HG03060 (cell line): Measurements from ENCODE around the gene WDR88.
"Not testable (repeated sequence)": the region's sequence is repeated elsewhere in the genome, so short reads cannot be mapped to it uniquely, and the experiment has no call there.

Experiments used
- ATAC-seq: cut with Tn5 transposase; IDR thresholded peaks from one replicate; pipeline ENCODE4 v1.9.1; 2021; ENCODE audit warnings: low read depth, moderate number of reproducible peaks; ENCODE audit not compliant: unreplicated experiment

The WDR88 gene

DNA sequence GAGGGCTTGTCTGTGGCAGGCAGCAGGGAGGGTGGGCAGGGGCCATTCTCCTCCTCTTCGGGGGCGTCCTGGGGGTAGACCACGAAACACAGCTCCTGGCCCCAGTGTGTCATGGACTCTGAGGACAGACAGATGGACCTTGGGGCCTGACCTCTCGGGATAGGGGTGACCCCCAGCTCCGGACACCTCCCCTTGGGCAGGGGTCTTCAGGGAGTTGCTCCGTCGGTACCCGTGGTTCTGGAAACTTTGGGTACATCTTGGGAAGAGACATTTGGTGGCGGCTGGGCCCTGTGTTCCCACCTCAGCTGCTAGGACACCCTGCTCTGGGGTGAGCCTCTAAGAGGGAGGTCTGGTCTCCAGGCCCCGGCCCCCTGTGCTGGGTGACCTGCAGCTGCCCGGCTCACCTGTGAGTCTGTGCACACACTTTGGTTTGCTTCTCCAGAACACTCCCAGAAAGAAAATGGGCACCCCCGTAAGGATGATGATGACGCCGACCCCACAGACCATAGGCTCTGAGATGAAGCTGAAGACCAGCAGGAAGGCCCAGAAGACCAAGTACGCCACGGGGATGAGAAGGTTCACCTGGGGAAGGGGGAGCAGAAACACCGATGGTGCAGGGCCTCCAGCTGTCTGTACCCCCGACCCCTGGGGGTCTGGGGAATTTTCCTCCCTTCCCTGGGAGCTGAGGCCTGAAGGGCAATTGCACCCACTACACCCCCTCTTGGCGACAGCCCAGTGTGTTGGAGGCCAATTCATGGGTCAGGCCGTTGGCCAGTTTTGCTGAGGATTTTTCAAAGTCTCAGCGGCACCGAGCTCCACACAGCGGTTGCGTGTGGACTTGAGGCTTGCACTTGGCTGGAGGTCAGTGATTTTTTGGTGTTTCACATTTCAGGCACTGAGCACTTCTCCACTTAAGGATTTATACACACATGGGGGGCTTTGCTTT is 77.3 kb downstream of the WDR88 start:
- no peak for ATAC-seq

DNA sequence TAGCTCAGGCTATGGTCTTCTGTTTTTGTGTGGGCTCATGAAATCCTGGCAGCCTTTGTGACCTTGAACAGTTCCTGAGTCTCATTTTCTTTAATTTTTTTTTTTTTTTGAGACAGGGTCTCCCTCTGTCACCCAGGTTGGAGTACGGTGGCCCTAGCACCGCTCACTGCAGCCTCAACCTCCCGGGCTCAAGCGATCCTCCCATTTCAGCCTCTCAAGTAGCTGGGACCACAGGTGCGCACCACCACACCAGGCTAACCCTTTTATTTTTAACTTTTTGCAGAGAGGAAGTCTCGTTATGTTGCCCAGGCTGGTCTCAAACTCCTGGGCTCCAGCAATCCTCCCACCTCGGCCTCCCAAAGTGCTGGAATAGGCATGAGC is 77.9 kb downstream of the WDR88 start:
- ATAC-seq = not testable (repeated sequence)

DNA sequence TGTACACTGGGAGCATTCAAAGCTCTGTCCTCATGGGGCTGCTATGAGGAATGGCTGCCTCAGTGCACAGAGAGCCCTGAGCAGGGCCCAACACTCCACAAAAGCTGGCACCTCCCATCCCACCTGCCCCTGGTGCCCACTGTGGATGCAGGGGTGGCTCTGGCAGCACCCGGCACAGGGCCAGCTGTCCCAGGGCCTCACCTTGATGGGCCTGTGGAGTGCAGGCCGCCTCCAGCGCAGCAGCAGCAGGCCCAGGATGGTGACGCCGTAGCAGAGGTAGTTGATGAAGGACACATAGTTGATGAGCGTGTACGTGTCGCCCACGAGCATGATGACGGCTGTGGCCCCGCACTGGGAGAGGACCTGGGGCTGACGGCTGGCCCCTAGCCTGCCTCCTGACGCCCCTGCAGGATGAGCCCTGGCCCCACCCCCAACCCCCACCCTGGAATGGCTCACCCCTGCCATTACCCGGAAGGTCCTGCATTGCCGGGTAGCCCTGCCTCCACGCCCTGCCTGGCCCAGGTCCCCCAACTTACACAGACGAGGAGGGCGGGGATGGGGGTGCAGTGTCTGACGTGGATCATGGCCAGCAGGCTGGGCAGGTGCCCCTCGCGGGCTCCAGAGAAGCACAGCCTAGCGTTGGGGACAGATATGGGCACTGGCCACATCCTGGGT is 78.5 kb downstream of the WDR88 start:
- ATAC-seq = no peak

DNA sequence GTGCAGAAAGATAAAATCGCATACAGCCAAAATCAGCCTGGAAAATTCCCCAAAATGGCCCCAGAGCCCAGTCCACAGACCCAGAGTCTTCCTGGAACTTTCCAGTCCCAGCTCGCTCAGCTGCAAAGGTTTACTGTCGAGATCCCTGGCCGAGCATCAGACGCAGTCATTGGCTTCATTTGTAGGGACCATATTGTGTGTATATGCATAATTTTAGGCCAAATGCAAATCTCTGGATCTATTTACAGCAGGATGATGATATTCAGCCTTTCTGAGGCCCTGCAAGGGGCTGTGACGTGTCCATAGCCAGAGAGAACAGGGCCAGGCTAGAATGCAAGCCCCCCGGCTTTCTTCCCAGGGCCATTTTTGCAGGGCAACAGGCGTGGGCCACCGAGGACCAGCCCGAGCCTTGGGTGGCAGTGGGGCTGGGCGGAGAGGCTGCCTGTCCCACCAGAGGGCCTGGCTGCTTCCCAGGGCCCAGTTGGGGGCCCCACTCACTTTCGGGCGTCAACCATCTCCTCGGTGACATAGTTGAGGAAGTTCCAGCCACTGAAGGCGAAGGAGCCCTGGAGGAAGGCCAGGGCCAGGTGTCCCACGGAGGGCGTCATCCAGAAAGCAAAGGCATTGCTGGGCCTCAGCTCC is 80.0 kb downstream of the WDR88 start:
- no peak for ATAC-seq

DNA sequence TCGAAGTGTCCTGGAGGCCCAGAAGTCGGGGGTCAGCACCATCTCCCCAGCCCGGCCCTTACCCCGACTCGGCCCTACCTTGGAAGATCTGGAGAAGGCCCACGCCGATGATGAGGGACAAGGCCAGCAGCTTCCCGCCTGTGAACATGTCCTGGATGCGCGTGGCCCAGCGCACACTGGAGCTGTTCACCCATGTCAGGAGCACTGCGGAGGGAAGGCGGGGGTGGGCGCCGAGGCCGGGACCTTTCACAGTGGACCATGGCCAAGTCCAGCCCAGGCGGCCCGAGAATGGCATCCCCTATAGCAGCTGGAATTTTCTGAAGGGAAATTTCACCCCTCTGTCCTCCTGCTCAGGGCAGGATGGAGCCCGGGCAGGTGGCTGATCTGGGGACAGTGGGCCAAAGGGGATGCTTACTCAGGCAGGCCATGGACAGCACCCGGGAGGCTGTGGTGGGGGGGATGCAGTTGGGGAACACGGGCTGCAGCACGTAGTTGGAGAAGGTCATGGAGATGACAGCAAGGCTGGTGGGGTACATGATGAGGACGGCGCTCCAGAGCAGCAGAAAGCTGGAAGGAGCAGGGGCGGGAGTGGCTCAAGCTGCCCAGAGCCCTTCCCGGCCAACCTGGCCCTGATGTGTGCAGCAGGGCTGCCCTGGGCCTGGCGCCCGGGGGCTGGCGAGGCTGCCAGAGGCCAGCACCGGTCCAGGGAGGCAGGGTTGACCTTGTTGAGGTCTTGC is 80.7 kb downstream of the WDR88 start:
- no peak for ATAC-seq

DNA sequence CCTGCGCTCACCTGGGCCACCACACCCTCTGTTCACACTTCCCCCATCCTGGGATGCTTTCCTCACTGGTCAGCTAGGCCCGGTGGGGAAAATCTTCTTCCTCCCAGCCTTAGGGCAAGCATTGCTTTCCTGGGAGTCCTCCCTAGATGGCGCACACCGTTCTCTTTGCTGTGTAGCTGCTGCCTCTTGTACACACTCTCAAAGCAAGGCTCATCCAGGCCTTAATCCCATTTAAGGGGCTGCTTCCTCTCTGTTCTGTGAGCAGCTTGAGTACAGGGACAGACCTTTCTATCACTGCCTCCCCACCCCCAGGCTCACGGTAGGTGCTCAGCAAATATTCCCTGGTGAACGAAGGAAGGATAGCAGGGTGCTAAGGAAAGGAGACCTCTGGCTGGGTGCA is 82.7 kb downstream of the WDR88 start:
- ATAC-seq = no peak

DNA sequence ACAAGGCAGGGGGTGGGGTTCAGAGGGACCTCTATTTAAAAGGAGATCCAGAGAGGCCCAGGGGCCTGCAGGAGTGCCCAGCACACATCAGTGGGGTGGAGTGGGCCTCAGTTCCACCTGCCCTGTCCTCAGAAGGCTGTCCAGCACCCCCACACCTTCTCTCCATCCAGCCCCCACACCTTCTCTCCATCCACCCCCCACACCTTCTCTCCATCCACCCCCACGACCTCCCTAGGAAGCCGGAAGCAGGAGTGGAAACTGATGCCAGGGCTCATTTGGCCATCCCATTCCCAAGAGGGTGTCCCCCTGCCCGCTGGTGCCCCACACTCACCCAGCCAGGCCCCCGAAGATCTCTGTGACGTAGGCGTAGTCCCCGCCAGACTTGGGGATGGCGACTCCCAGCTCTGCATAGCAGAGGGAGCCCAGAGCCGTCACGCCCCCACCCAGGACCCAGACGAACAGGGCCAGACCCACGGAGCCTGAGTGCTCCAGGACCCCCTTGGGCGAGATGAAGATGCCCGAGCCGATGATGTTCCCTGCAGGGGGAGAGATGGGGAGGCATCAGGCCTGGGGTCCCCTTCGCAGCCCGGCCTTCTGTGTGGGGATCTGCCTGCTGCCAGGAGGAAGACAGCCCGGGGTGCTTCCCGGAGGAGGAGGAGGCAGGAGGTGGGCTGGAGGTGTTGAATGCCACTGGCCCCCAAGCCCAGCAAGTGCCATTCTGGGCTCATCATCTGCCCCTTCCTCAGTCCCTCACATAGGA is 83.7 kb downstream of the WDR88 start:
- no peak for ATAC-seq

DNA sequence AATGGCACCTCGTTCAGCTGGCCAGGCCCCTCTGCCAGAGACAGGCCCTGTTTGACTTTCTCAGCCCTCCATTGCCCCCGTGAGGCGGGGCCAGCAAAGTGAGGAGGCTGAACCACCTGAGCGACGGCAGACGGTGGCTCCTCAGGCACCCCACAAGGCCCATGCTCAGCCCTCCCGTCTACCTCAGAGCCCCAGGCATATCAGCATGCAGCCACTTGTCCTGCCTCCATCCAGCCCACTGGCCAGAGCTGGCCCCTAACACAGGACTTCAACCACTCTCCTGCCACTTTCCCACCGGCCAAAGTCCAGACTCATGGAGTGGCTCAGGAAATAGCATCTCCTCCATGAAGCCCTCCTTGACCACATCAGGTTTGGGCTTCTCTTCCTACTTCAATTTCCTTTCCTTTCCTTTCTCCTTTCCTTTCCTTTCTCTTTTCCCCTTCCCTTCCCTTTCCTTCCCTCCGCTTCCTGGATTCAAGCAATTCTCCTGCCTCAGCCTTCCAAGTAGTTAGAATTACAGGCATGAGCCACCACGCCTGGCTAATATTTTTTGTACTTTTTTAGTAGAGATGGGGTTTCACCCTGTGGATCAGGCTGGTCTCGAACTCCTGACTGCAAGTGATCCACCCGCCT is 84.4 kb downstream of the WDR88 start:
- no peak for ATAC-seq

DNA sequence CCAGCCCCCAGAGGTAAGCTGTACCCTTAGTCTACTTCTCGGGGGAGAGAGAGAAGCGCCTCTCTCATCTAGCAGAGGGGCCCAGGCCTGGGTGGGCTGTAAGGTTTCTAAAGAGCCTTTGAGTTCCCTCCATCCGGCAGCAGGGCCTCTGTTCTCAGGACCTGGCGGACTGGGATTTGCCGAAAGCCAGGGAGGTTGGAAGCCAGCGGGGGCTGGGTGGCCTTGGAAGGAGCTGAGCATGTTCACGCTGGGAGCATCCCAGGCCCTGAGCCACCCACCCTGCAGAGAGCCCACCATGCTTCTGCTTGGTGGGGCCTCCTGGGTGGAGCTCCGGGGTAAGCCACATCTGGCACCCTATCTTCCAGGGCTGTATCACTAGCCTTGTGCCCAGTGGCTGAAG is 86.0 kb downstream of the WDR88 start:
- no peak for ATAC-seq

DNA sequence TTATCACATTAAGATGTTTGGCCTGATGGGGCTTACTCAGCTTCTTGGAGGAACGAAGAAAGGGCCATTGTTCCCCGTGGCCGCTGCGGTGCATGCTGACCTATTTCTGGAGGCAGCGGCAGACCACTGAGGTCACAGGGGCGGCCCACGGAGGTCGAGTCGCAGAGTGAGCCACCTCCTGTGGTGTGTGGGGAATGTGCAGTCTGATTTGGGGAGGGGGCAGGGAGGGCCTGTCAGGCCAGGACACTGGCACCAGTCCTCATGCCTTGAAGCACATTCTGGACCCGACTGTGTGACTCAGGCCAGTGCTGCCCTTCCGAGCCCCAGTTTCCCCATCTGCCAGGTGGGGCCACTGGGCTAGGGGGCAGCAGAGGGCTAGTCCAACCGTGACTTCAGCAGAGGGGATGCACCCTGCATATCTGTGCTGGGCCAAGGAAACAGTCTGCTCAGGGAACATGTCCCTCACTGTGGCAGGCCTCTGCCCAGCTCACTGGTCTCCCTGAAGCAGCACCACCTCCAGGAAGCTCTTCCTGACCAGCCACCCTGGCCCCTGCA is 87.4 kb downstream of the WDR88 start:
- no peak for ATAC-seq

DNA sequence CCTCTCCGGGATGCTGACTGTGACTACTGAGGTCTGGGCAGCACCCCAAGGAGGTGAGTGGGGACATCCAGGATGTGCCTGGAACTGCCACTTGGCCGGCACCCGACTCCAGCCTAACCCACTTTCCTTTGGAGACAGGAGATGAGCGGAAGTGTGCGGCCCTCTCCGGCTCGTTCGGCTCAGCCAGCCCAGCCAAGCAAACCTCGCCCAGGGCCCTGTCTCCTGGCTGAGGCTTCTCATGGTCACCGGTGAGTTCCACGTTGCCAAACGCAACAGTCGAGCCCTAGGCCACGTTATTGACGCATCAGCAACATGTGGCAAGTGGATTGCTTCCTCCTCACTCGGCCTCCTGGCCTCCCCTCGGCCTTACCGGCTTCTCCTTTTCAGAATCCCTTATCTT is 88.2 kb downstream of the WDR88 start:
- ATAC-seq = no peak

DNA sequence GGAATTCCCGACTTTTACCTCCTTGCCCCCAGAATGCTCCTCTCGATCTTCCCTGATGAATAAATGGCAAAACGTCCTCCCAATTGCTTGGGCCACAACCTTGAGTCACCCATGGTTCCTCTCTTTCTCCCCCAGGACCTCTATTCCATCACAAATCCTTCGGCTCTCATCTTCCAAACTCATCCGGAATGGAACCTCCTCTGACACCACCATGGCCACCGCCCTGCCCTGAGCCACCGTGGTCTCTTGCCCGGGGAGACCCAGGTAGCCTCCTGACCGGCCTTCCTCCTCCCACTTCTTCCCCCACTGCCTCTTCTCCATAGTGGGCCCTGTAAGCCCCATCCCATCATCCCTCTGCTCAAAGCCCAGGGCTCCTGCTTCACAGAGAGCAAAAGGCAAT is 88.8 kb downstream of the WDR88 start:
- ATAC-seq = no peak

DNA sequence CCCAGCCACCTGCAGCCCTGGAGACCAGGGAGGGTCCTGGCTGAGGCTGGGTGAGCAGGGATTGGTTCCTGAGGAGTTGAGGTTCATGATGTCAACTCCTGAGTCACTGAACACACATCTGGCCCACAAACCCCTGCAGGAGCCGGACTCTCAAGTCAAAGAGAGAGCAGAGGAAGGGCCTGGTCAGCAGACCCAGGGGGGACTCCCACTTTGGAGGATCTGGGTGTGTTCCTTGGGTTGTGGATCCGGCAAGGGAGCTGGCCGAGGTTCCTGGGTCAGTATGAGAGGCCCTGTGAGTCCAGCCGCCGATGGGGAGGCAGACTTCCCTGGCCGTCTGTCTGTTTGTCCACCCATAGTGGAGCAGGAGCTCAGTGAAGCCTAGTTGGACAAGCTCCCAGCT is 89.7 kb downstream of the WDR88 start:
- ATAC-seq = no peak

DNA sequence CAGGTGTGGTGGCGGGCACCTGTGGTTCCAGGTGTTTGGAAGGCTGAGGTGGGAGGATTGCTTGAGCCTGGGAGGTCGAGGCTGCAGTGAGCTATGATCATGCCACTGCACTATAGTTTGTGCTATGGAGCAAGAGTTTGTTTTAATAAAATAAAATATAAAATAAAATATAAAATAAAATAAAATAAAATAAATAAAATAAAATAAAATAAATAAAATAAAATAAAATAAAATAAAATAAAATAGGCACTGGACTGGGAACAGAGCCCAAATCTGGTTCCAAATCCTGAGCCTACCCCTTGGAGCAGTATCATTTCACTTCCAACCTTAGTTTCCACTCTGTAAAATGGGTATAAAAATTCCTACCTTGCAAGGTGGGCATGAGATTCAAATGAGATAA is 90.3 kb downstream of the WDR88 start:
- ATAC-seq = not testable (repeated sequence)

DNA sequence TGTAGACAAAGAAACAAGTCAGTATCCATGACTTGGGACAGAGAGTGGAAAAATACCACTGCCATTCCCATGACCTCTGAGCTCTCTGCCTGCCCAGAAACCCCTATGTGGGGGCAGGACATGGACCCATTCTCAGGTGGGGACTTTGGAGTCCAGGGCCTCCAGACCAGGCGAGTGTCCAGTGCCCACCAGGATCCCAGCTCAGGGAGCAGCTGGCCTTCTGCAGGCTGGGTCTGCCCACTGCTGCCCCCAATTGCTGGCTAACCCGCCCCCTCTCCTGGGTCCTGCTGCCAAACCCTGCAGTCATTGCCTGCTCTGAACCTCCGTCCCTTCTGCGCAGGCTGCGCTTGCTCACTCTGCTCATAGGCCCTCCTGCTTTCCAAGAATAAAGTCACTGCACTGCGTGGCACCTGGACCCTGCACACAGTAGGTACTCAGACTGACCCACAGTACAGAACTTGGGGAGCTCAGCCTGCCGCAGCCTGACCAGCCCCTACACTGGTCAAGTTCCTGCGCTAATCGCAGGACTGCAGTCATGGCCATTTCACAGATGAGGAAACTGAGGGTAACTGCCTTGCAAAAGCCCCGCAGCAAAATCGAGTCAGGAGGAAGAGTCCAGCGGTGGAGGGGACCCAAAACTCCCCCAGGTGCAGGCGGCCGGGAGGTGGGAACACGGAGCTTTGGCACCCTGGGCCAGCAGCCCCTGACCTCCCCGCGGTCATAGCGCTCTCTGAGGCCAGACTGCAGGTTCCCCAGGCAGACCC is 93.0 kb downstream of the WDR88 start:
- no peak for ATAC-seq
